Keratinocyte (primary cell): ENCODE measurements around the gene MRPL43. TPM values are rescaled to one million over a fixed set of nuclear protein-coding genes. Genes with fewer than 3 reads are reported as not detected.

Source experiments
- DNase-seq: peaks from one replicate; pipeline ENCODE4 v3.0.0-alpha.2; 2011; ENCODE audit warnings: low read depth, missing footprints, low spot score
- FAIRE-seq: peaks from 2 replicates; lab custom pipeline; 2011; peaks lifted over from hg19 to GRCh38; lab: Jason Lieb, UNC
- H2AFZ ChIP-seq: 2 replicates; pipeline ENCODE4 v1.6.0; 2012; ENCODE audit warnings: low read length, control low read depth, inconsistent platforms; ENCODE audit not compliant: control insufficient read depth
- H3K27ac ChIP-seq: 2 replicates; pipeline ENCODE4 v1.5.1; 2011; ENCODE audit warnings: low read length; ENCODE audit not compliant: control insufficient read depth, insufficient read depth
- H3K27me3 ChIP-seq: 3 replicates; pipeline ENCODE4 v1.6.0; 2011; ENCODE audit warnings: low read length; ENCODE audit not compliant: control insufficient read depth, insufficient read depth; ENCODE audit errors: extremely low read depth
- H3K36me3 ChIP-seq, 2 experiments: 2 replicates in 1 of 2; 3 replicates in 1 of 2; pipeline ENCODE4 v1.5.1; 2011; ENCODE audit warnings: low read length in 2 of 2, mild to moderate bottlenecking in 1 of 2; ENCODE audit not compliant: control insufficient read depth in 2 of 2, insufficient read depth in 2 of 2; ENCODE audit errors: extremely low read depth in 1 of 2
- H3K4me1 ChIP-seq: 3 replicates; pipeline ENCODE4 v1.5.1; 2011; ENCODE audit warnings: low read length; ENCODE audit not compliant: control insufficient read depth, insufficient read depth; ENCODE audit errors: extremely low read depth
- H3K4me2 ChIP-seq: 3 replicates; pipeline ENCODE4 v1.6.0; 2011; ENCODE audit warnings: low read depth, low read length; ENCODE audit not compliant: control insufficient read depth, insufficient read depth; ENCODE audit errors: extremely low read depth
- H3K4me3 ChIP-seq, 3 experiments: fragments of 200-600 bp in 1 of 3; sonication (generic) in 1 of 3; 2 replicates in 2 of 3; 3 replicates in 1 of 3; pipeline ENCODE4 v1.5.1; 2011 to 2016; ENCODE audit warnings: low read length in 3 of 3, mild to moderate bottlenecking in 3 of 3, control low read depth in 2 of 3, inconsistent platforms in 1 of 3, low read depth in 1 of 3, mixed read lengths in 1 of 3, mixed run types in 1 of 3, moderate library complexity in 1 of 3; ENCODE audit not compliant: control insufficient read depth in 2 of 3, insufficient read depth in 2 of 3; ENCODE audit errors: extremely low read depth in 1 of 3
- H3K79me2 ChIP-seq: 2 replicates; pipeline ENCODE4 v1.6.0; 2012; ENCODE audit warnings: low read length; ENCODE audit not compliant: control insufficient read depth, insufficient read depth
- H3K9ac ChIP-seq: 3 replicates; pipeline ENCODE4 v1.6.0; 2011; ENCODE audit warnings: low read length; ENCODE audit not compliant: control insufficient read depth, insufficient read depth; ENCODE audit errors: extremely low read depth
- H3K9me1 ChIP-seq: 3 replicates; pipeline ENCODE4 v1.6.0; 2011; ENCODE audit warnings: low read length; ENCODE audit not compliant: control insufficient read depth, insufficient read depth; ENCODE audit errors: extremely low read depth
- H3K9me3 ChIP-seq: 2 replicates; pipeline ENCODE4 v1.5.1; 2012; ENCODE audit warnings: low read depth, low read length; ENCODE audit not compliant: control insufficient read depth
- H4K20me1 ChIP-seq: 3 replicates; pipeline ENCODE4 v1.6.0; 2011; ENCODE audit warnings: low read length; ENCODE audit not compliant: control insufficient read depth, insufficient read depth; ENCODE audit errors: extremely low read depth
- EZH2 ChIP-seq: IDR thresholded peaks from one replicate; pipeline ENCODE4 v1.6.1; 2012; ENCODE audit warnings: inconsistent platforms, mild to moderate bottlenecking, low read length, moderate library complexity
- dilution Hi-C: fragments of 300-500 bp; cut with MboI; formaldehyde crosslinking; loops from one replicate; pipeline ENCODE4 v1.7.0; 2020; ENCODE audit warnings: low sequenced_read_pairs; ENCODE audit not compliant: extremely low pct_ligation_motif_present
- polyA plus RNA-seq, 5 experiments: library from polyadenylated mRNA; depleted of rRNA in 3 of 5; stranded (reverse) in 3 of 5; stranded (forward) in 1 of 5; unstranded in 1 of 5; fragments of >200 nt; gene quantifications; 1 replicate in 1 of 5; 2 replicates in 3 of 5; 3 replicates in 1 of 5; pipeline versions ENCODE4 v1.2.1 to v1.2.3, GENCODE V29; 2011 to 2012; ENCODE audit warnings: missing spikeins in 2 of 5, low read depth in 1 of 5, low replicate concordance in 1 of 5
- TF ChIP-seq, protein P1 (sequence below), 3 experiments: IDR thresholded peaks in 1 of 3; conservative IDR thresholded peaks in 1 of 3; optimal IDR thresholded peaks in 1 of 3; 2 replicates in 2 of 3; 3 replicates in 1 of 3; pipeline versions ENCODE3 to v1.5.1; 2011; ENCODE audit warnings: low read length in 3 of 3, mild to moderate bottlenecking in 3 of 3, moderate library complexity in 2 of 3, control low read depth in 1 of 3, inconsistent platforms in 1 of 3; ENCODE audit not compliant: insufficient read depth in 2 of 3; ENCODE audit errors: extremely low read depth in 1 of 3

Gene MRPL43
- polyA plus RNA-seq, 1 donor (not counting 4 experiments of a cell fraction or from before 2014, with no cell fraction given), result 71.1 TPM

DNA sequence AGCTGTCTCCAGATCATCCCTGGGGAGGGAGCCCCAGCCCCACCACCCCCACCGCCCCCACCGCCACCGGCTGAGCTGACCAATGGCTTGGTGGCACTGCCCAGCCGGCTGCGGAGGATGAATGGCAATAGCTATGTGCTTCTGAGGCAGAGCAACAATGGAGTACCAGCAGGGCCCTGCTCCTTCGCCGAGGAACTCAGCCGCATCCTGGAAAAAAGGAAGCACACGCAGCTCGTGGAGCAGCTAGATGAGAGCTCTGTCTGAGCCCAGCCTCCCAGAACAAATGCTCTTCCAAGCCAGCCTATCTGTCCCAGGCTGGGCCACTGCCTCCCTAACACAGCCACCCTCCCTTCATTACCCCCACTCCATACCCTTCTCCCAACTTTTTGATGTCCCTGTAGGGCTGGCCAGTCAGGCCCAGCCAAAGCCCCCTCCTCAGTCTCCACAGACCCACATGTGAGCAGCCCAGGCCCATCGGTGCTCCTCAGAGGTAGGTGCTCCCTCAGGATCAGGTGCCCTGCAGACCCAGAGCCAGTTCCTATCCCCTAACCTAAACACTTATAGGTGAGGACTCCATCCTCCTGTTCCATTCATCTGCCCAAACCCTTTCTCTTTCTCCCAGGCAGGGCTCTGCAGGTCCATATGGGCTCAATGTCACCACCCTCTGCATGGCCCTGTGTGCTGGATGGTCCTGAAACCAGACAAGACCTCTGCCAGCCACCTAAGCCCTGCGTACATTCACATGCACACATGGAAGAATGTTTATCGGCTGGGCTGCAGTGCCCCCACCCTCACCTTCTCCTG lies 3.2 kb downstream of the MRPL43 start:
- peaks cover 17% of the 10 kb centered on the region for H3K4me1 ChIP-seq
- H4K20me1 ChIP-seq, result no peaks in the 10 kb centered on the region
- H3K27ac ChIP-seq, result no peak overlapping the region
- H3K27me3 ChIP-seq, result no peaks in the 10 kb centered on the region
- DNase-seq (no peak), FAIRE-seq (no peak)
- no peak overlapping the region for H3K4me3 ChIP-seq
- H3K9me3 ChIP-seq, result no peaks in the 10 kb centered on the region
- TF ChIP-seq, protein P1, sequence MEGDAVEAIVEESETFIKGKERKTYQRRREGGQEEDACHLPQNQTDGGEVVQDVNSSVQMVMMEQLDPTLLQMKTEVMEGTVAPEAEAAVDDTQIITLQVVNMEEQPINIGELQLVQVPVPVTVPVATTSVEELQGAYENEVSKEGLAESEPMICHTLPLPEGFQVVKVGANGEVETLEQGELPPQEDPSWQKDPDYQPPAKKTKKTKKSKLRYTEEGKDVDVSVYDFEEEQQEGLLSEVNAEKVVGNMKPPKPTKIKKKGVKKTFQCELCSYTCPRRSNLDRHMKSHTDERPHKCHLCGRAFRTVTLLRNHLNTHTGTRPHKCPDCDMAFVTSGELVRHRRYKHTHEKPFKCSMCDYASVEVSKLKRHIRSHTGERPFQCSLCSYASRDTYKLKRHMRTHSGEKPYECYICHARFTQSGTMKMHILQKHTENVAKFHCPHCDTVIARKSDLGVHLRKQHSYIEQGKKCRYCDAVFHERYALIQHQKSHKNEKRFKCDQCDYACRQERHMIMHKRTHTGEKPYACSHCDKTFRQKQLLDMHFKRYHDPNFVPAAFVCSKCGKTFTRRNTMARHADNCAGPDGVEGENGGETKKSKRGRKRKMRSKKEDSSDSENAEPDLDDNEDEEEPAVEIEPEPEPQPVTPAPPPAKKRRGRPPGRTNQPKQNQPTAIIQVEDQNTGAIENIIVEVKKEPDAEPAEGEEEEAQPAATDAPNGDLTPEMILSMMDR (optimal IDR thresholded peaks at IDR 0.05 in 1 of 3, IDR thresholded peaks at IDR 0.05 in 1 of 3, conservative IDR thresholded peaks at IDR 0.05 in 1 of 3; ENCODE audit: extremely low read depth in 1 of 3, insufficient read depth in 2 of 3, low read length in 3 of 3), result no peak
- no peak for TF ChIP-seq EZH2
- no peak overlapping the region for H3K9ac ChIP-seq
- dilution Hi-C loops, result no loop called here
- peaks cover 11 to 24% of the 10 kb centered on the region in 2 experiments for H3K36me3 ChIP-seq
- no peak overlapping the region for H3K4me2 ChIP-seq
- H3K9me1 ChIP-seq, result peaks cover 4% of the 10 kb centered on the region
- no peak overlapping the region for H2AFZ ChIP-seq
- H3K79me2 ChIP-seq, result peaks cover 33% of the 10 kb centered on the region

DNA sequence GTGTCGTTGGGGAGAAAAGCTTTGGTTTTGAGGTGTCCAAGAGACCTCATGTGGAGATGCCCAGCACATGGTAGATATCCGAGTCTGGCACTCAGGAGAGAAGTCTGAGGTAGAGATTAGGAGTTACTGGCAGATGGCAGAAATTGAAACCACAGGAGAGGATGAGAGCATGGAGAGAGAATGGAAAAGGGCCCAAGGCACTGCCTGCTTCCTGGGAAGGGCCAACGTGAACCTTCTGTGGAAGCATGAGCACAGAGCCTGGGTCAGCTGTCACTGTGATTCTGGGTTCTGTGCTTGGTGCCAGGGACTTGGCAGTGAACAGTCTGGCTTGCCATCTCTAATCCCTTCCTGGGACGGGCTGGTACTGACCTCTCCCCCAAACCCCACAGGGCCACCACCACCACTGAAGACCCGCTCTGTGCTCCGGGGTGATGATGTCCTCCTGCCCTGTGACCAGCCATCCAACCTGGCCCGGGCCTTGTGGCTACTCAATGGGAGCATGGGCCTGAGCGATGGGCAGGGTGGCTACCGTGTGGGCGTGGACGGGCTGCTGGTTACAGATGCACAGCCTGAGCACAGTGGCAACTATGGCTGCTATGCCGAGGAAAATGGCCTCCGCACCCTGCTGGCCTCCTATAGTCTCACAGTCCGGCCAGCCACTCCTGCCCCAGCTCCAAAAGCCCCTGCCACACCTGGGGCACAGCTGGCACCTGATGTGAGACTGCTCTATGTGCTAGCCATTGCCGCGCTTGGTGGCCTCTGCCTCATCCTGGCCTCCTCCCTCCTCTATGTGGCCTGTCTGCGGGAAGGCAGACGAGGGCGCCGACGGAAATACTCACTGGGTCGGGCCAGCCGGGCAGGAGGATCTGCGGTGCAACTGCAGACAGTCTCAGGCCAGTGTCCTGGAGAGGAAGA lies 4.1 kb downstream of the MRPL43 start:
- Histone ChIP-seq H3K9me3 (no peaks in the 10 kb centered on the region), H3K79me2 (peaks cover 24% of the 10 kb centered on the region), H3K27me3 (no peaks in the 10 kb centered on the region), H3K9ac (no peak overlapping the region), H3K9me1 (peaks cover 3% of the 10 kb centered on the region), H3K4me3 (no peak overlapping the region), H3K27ac (no peak overlapping the region), H3K4me1 (peaks cover 10% of the 10 kb centered on the region), H4K20me1 (no peaks in the 10 kb centered on the region), H3K36me3 (peaks cover 8 to 23% of the 10 kb centered on the region in 2 experiments), H3K4me2 (no peak overlapping the region), H2AFZ (no peak overlapping the region)
- FAIRE-seq (no peak), DNase-seq (no peak)
- TF ChIP-seq EZH2, result no peak
- TF ChIP-seq, protein P1 (optimal IDR thresholded peaks at IDR 0.05 in 1 of 3, IDR thresholded peaks at IDR 0.05 in 1 of 3, conservative IDR thresholded peaks at IDR 0.05 in 1 of 3; ENCODE audit: extremely low read depth in 1 of 3, insufficient read depth in 2 of 3, low read length in 3 of 3), result no peak
- dilution Hi-C loops, result no loop called here
